GM23248 (cell line): Measurements from ENCODE around the gene SIAH2.

Experiments used
- EZH2 ChIP-seq: fragments of 200-600 bp; sonication (generic); IDR thresholded peaks from 2 replicates; pipeline ENCODE4 v1.6.1; 2018; ENCODE audit warnings: antibody characterized with exemption, mild to moderate bottlenecking; ENCODE audit not compliant: insufficient read depth, poor library complexity, severe bottlenecking
- EZH2phosphoT487 ChIP-seq: fragments of 200-600 bp; sonication (generic); IDR thresholded peaks from 2 replicates; pipeline ENCODE4 v1.6.1; 2018; ENCODE audit warnings: antibody characterized with exemption, moderate library complexity, mild to moderate bottlenecking, low read depth; ENCODE audit not compliant: insufficient read depth

- no peak for TF ChIP-seq EZH2phosphoT487
- no peak for TF ChIP-seq EZH2
Measured at GRCh38 chr3:150751781-150752263, 11.1 kb downstream of the SIAH2 start.
